GM19025 (cell line): ENCODE data around the gene STYK1.
"Not testable (repeated sequence)": the region's sequence is repeated elsewhere in the genome, so short reads cannot be mapped to it uniquely, and the experiment has no call there.

Source experiments
- ATAC-seq: cut with Tn5 transposase; IDR thresholded peaks from one replicate; pipeline ENCODE4 v1.9.1; 2021; ENCODE audit warnings: mild to moderate bottlenecking, low read depth, moderate library complexity; ENCODE audit not compliant: unreplicated experiment

The STYK1 gene

DNA sequence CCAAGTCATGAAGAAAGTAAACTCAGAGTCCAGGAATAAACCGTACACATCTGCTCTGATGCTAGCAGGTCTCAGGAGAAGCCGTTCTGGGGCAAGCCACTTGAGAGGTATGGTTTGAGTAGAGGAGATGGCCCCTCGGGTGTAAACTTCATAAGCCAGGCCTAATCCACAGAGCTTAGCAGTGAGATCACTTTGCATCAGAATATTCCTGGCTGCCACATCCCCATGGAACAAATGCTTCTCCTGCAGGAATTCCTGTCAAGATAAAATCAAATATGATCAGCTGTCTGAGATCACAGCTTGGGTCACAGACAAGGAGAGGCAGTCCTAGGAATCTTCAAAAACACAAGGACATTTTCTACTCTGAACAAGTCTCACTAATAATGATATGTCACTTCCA is 49.2 kb downstream of the STYK1 start:
- no peak for ATAC-seq

DNA sequence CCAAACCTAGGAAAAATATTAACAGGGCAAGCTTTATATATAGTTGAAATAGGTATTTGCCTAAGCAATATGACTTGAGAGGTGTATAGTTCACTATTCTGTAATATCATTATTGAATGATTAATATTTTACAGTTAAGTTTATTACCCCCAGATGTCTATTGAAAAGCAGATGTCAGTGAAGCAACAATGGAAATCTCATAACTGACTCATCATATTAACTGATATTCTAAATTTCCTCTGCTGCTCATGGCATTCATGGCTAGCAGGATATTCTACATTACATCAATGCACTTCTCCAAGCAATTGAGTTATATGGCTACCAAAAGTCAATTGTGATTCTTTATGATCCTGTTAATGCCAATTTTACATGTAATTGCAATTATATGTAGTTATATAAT is 50.7 kb downstream of the STYK1 start:
- ATAC-seq: no peak

DNA sequence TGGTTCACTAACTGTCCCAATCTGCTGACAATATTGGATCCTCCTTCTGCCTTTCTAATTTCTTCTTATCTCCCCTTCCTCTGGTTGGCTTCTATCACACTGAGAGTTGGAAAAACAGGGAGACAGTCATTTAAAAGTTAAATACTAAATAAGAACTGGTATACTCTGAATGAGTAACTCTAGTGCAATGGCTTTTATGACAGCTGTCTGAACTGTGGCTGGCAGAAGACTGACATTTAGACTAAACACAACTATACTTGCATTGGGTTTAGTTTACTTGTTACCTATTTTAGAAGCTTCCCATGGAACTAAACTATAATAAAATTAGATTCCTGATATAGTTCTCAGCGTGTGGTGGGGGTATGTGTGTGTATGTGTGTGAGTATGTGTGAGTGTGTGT is 52.6 kb downstream of the STYK1 start:
- no peak for ATAC-seq

DNA sequence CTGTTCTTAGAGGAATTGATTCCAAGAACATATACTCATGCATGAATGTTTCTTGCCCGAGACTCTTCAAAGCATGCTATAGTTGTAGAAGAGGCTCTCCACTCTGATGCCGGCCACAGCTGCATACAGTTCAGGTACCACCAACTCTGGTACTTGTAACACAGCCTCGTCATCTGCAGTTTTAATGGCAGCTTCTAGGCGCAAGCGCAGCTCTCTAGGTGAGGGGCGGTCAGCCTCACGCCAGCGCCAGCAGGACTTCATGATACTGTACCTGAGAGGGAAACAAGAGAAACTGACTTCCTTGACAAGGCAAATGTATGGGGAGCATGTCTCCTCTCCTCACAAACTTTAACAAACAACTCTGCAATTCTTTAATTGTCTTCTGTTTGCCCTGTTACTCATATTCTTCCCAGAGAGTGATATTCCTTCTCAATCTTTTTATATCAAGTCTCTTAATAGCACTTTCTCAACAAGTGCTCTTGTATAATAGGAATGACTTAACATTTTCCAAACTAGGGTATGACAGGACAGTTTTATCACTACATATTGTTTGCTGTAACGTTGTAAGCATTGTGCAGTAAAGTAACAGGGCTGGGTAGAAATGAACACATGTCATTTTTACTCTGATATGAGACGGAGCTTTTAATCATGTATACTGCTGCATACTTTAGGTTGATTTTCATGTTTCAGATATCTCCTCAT is 53.6 kb downstream of the STYK1 start:
- no peak for ATAC-seq

DNA sequence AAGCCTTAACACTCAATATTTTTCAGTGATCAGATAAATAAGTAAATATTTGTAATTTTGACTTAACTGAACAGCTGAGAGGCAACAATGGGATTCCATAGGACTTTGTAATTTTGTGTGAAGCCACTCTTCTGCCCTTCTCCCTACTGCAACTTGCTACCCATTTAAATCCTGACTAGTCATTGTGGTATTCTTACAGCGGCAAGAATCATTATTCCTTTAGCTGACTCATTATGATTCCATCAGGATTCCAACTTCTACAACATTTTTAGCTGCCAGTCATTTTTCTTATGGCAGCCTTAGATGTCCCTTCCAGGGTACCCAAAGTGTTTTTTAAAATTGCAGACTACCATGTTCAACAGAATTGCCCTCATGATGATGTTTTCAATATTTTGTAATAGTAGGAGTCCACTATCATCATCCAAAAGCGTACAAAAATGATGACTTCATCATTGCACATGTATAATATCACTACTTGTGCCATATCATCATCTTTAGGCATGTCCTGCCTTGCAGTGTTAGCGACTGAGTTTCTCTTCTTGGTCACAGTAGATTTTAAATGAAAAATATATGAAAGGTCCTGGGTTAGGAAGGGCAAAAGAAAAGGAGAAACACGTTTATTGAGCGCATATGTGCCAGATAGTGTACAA is 55.4 kb downstream of the STYK1 start:
- ATAC-seq: no peak

DNA sequence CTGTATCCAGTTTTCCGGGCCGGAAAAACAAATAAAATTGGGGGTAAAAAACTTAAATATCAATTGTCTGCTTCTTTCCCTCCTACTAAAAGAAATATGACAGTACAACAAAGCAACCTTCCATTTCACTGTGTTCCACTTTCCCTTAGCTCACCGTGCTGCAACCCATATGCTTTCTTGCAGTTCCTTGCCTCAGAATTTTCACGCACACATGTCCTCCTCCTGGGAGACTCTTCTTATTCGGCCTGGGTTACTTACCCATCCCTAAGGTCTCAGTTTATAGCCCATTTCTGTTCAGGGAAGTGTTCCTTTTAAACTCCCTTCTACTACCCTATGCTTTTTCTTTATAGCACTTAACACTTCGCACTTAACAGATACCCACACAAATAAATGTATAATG is 56.0 kb downstream of the STYK1 start:
- no peak for ATAC-seq

DNA sequence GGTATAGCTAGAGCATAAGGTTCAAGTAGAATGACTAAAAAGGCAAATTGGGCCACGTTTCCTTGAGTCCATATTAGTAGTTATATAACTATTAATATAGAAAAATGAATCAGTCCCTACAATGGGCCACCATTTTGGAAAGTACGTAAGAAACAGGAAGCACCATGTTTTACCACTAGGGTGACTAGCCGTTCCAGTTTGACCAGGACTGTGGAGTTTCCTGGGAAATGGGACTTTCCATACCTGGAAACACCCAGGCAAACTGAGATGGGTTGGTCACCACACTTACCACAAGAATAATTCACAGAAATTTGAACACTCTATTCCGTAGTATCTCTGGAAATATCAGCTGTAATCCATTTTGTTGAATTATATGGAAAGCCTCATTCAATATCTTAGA is 58.3 kb downstream of the STYK1 start:
- ATAC-seq: no peak

DNA sequence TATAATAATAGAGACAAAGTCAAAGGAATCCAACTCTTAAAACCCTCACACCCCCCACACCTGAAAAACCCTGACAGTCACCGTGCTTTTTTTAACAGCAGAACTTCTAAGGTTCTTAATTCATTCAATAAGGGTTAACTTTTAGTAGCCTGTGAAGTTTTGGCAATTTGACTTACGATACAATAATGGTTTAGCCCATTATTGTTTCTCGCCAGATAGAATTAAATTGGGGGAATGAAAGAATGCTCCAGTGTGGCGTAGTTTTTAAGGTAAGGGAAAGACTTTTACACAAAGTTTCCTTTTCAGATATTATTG is 59.8 kb downstream of the STYK1 start:
- no peak for ATAC-seq

DNA sequence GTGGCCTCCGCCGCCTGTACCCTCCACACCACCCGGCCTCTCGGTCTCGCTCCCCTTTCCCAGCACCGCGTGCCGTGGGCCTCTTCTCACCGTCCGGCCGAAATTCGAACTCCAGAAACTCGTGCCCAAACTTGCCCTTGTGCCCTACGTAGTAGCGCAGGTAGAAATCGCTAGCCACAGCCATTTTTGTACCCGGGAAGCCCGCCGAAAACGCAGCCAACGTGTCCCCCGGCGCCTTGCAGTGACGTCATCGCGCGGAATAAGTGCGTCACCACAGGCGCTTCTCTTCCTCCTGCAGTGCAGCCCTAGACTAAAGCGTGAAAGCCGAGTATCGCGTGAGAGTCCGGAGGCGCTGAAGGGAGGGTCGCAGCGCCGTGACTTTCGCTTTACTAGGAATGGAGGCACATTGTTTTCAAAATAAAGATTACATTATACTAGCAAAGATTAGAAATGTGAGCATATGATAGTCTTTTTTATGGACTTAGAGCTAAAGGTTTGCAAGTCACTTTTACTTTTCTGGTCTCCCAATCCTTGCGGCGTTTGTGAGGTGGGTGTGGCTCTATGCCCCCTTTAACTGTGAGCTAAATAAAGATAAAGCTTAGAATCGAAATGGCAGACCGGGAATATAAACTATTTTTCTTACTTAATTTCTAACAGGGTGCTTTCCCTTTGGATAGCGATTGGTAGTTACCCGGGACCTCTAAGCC is 60.4 kb downstream of the STYK1 start, which contains the start of gene MAGOHB:
TSS of gene MAGOHB (minus strand) at position 261 of the 707 bp plus-strand sequence. CDS start at position 184, 77 bp downstream.
- ATAC-seq: peak; percentile 97

DNA sequence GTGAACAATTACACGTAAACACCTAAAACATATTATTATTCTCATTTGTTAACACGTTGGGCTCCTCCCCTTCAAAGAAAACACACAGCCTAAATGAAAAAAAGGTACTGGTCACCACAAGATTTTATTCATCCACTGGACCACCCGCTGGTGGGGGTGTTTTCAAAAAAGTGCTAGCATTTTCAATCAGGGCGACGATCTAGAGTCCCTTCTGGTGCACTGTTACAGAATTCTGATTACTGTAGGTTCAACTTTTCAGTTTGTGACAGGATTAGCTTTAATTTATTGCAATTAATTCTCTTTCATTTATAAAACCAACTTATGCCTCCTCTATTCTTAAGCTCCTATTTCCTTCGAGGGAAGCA is 60.9 kb downstream of the STYK1 start:
- ATAC-seq: no peak

DNA sequence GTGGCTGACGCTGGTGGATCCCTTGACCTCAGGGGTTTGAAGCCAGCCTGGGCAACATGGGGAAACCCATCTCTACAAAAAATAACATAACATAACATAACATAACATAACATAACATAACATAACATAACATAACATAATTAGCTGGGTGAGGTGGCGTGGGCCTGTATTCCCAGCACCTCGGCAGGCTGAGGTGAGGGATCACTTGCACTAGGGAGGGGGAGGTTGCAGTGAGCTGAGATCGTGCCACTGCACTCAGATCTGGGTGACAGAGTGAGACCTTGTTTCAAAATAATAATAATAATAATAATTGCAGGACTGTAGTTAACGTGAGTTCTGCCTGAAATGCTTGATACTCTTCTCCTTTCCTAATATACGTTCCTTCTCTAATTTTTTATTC is 61.7 kb downstream of the STYK1 start:
- no peak for ATAC-seq

DNA sequence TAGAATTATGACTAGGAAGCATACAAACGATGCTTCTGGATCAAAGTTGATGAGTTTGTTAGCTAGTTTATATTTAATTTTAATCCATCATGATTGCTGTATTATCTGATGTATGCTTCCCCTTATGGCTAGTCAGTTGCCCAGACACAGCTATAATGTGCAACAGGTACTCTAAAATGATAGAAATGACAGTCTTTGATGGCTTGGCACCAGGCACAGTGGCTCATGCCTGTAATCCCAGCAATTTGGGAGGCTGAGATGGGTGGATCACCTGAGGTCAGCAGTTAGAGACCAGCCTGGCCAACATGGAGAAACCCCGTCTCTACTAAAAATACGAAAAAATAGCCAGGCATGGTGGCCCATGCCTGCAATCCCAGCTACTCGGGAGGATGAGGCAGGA is 62.6 kb downstream of the STYK1 start:
- not testable (repeated sequence) for ATAC-seq

DNA sequence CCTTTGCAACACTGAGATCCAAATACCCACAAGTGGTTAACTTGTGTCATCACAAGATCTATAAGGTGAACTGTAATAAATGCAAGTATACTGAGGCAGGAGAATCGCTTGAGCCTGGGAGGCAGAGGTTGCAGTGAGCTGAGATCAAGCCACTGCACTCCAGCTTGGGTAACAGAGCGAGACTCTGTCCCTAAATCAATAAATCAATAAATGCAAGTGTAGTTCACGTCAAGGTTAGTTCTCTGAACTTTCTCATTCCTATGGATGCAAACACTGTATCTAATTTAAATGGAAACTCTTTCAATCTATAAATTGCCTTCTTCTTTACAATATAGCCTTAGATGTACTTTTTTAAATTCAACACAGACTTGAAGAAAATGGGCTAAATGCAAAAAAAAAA is 63.7 kb downstream of the STYK1 start:
- ATAC-seq: no peak

DNA sequence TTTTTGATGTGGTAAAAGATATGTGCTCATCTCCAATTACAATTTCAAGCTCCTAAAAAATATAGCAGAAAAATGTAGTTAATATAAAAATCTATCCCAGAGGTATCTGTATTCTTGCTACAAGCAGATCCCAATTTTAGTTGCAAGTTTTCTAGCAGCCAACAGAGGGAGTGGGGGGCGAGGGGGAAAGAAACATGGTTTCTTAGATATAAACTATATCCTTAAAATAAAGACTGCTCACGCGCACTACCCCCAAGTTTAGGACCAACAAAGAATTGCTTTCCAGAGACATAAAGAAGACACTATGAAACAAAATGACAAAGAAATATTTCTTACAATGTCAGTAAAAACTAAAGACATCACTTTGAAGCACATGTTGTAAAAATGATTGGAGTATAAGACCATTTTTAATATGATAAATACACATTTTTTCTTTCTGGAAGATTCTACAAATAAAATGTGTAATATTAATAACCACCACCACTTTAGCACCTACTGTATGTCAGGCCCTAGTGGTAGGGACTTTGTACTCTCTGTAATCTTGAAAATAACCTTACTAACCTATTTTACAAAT is 65.9 kb downstream of the STYK1 start:
- no peak for ATAC-seq

DNA sequence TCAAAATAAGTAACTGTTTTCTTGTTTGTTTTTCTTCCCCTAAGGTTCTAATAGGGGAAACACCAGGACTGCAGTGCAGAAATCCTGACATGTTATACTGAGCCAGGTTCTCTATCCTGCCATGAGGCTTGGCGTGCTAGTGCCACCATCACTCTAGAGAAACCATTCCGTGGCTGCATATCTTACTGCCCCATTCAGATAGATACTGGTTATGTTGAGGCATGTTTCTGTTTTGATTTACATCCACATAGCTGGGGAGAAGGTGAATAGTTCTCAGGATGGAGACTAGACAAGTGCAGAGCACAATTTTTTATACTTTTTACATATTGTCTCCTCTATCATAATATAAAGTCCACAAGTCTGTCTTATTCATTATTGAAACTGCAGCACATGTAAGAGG is 72.0 kb downstream of the STYK1 start:
- ATAC-seq: no peak

DNA sequence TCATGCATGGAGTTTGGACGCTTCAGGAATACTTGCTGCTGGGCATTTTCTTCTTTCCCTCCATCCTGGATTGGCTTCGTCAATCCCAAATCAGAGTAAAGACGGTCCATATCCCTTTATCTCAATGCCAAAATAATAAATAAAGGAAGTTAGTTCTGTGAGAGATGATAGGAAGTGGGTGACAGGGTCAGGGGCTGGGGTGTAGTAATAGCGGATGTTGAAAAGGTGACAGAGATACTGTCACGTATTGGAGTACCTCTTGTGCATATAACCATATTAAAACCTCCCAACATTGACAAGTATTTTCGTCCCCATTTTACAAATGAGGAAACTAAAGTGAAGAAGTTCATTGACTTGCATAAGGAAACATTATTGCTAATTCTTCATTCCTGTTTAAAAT is 72.9 kb downstream of the STYK1 start:
- ATAC-seq: no peak

DNA sequence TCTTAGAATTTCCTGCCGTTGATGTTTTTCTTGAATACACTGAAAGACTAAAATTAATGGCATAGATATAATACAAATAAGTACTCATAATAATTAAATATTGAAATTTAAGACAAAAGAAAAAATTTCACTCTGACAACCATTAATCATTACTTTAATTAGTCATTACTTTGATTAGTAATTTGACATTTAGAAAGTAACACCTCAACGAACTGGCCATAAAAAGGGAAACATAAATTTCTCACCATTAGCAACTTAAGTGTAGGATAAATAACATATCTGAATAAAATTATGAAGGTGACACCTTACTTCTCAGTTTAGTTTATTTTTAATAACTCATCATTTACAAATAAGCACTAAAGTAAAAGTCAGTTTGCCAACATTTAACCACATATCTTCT is 78.0 kb downstream of the STYK1 start:
- no peak for ATAC-seq

DNA sequence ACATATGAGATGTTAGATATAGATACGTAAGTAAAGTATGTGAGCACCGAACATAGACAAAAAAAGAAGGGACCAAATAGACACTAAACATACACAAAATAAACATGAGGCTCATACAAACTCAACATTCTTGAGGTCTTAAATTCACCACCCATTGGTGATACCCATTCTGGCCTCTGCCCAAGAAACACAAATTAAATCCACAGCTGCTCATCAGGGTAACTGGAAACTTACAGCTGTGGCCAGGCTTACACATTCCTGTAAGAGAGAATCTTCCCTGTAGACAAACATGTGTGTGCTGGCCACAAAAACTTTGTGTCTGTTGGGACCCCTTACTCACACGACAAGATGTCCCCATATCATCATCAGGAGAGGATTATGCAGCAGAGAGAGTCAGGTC is 82.9 kb downstream of the STYK1 start:
- no peak for ATAC-seq

DNA sequence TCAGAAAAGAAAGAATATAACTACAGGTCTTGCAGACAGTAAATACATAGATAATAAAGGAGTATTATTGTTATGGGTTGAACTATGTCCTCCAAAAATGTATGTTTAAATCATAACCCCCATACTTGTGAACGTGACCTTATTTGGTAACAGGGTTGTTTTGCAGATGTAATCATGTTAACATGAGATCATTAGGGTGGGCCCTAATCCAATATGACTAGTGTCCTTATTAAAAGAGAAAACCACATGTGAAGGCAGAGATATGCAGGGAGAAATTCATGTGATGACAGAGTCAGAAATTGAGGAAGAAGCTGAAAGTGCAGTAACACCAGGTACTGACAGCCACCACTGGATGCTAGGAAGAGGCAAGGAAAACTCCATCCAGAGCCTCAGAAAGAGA is 89.4 kb downstream of the STYK1 start:
- ATAC-seq: no peak

DNA sequence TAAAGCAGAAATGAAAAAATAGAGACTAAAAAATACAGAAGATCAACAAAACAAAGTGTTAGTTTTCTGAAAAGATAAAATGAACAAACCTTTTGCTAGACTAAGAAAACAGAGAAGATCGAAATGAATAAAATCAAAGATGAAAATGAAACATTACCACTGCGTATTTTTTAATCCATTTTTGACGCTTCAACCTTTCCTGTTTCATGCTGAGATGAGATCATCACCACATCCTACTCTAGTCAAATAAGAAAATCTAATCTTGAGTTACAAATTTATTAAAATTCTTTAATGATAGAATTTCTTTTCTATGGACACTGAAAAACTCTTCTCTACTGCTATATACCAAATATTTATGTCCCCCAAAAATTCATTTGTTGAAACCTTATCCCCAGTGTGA is 91.1 kb downstream of the STYK1 start:
- ATAC-seq: no peak

DNA sequence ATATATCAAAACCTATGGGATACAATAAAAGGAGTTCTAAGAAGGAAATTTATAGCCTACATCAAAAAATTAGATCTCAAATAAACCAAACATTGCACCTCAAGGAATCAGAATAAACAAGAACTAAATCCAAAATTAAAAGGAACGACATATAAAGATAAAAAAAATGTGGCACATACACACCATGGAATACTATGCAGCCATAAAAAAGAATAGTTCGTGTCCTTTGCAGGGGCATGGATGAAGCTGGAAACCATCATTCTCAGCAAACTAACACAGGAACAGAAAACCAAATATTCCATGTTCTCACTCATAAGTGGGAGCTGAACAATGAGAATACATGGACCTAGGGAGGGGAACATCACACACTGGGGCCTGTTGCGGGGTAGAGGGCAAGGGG is 91.7 kb downstream of the STYK1 start:
- not testable (repeated sequence) for ATAC-seq

DNA sequence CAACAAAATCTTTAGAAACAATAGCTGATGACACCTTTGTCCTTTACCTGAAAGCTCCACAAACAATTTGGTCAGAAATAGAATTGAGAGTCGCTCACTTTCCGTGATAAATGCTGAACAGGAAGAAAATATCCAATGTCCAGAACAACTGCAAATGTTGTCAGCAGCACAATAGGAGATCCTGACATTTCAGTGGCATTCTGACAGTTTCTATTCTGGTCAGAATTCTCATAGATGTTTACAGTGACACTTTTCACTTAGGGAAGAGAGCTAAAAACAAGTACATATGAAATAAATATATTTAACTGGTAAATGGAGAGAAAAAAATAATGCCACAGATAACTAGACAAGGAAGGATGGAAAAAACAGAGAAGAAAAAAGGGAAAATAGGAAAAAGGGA is 99.5 kb downstream of the STYK1 start:
- no peak for ATAC-seq
